Measurements from ENCODE around the gene CCDC74B.
A peak's percentile ranks its signal among the peaks of the same experiment; 100 is the strongest.
"Not testable (repeated sequence)": the region's sequence is repeated elsewhere in the genome, so short reads cannot be mapped to it uniquely, and the experiment has no call there.

Gene CCDC74B

GRCh38 chr2:130145006-130145414, at the start of gene CCDC74B:
TSS of gene CCDC74B (minus strand) at chr2:130145112. CDS start at chr2:130144996, 116 bp downstream.
- not testable (repeated sequence) for FAIRE-seq; DNase-seq (ENCODE audit: insufficient read length, low spot score)

GRCh38 chr2:130193824-130194223, 48.9 kb upstream of the CCDC74B start:
- DNase-seq (ENCODE audit: insufficient read length, low spot score); FAIRE-seq: not testable (repeated sequence)

GRCh38 chr2:130192451-130192850, 47.5 kb upstream of the CCDC74B start:
- FAIRE-seq; DNase-seq (ENCODE audit: insufficient read length, low spot score): not testable (repeated sequence)

- not testable (repeated sequence) for DNase-seq (ENCODE audit: insufficient read length, low spot score); FAIRE-seq
These were observed 46.4 kb upstream of the CCDC74B start for GRCh38 chr2:130191319-130191718.

GRCh38 chr2:130190237-130190636, 45.3 kb upstream of the CCDC74B start:
- DNase-seq (ENCODE audit: insufficient read length, low spot score): no peak
- TF ChIP-seq POLR2A (IDR thresholded peaks at IDR 0.05; ENCODE audit: low read depth, low read length): no peak
- FAIRE-seq: no peak

GRCh38 chr2:130188958-130189357, 44.0 kb upstream of the CCDC74B start:
- DNase-seq (ENCODE audit: insufficient read length, low spot score); FAIRE-seq: not testable (repeated sequence)

- FAIRE-seq; DNase-seq (ENCODE audit: insufficient read length, low spot score): not testable (repeated sequence)
These were observed 43.2 kb upstream of the CCDC74B start for GRCh38 chr2:130187859-130188792.

- no peak for TF ChIP-seq POLR2A (IDR thresholded peaks at IDR 0.05; ENCODE audit: low read depth, low read length)
- DNase-seq (ENCODE audit: insufficient read length, low spot score): no peak
- no peak for FAIRE-seq
These were observed 42.4 kb upstream of the CCDC74B start for GRCh38 chr2:130187268-130187667.

- TF ChIP-seq POLR2A (IDR thresholded peaks at IDR 0.05; ENCODE audit: low read depth, low read length): no peak
- DNase-seq (ENCODE audit: insufficient read length, low spot score): no peak
- FAIRE-seq: no peak
These were observed 41.5 kb upstream of the CCDC74B start for GRCh38 chr2:130186391-130186790.

- no peak for FAIRE-seq
- TF ChIP-seq POLR2A (IDR thresholded peaks at IDR 0.05; ENCODE audit: low read depth, low read length): no peak
- no peak for DNase-seq (ENCODE audit: insufficient read length, low spot score)
These were observed 41.0 kb upstream of the CCDC74B start for GRCh38 chr2:130185896-130186295.

GRCh38 chr2:130185436-130185835, 40.5 kb upstream of the CCDC74B start:
- FAIRE-seq (no peak), DNase-seq (ENCODE audit: insufficient read length, low spot score) (no peak)
- no peak for TF ChIP-seq POLR2A (IDR thresholded peaks at IDR 0.05; ENCODE audit: low read depth, low read length)

GRCh38 chr2:130183512-130184373, 38.8 kb upstream of the CCDC74B start:
- no peak for TF ChIP-seq POLR2A (IDR thresholded peaks at IDR 0.05; ENCODE audit: low read depth, low read length)
- FAIRE-seq: no peak

GRCh38 chr2:130182826-130183511, 38.1 kb upstream of the CCDC74B start:
- DNase-seq (ENCODE audit: insufficient read length, low spot score); FAIRE-seq: not testable (repeated sequence)

More at GRCh38 chr2:130183512-130184373, 38.8 kb upstream of the CCDC74B start:
- DNase-seq (ENCODE audit: insufficient read length, low spot score): no peak

- DNase-seq (ENCODE audit: insufficient read length, low spot score): peak; percentile 91
- FAIRE-seq: not testable (repeated sequence)
These were observed 37.2 kb upstream of the CCDC74B start, which contains the start of gene MZT2B for GRCh38 chr2:130181880-130182682. TSS of gene MZT2B (plus strand) at chr2:130182262. CDS start at chr2:130182283, 21 bp downstream.
